HT-29 (cell line): ENCODE measurements around the gene ADORA2A. TPM values are rescaled to one million over a fixed set of nuclear protein-coding genes. Genes with fewer than 3 reads are reported as not detected.

Experiments used
- DNase-seq: peaks from one replicate; pipeline ENCODE4 v3.0.0-alpha.2; 2015; ENCODE audit warnings: low spot score
- total RNA-seq: library from RNA; depleted of rRNA; stranded (reverse); fragments of >200 nt; shearing (Covaris generic); gene quantifications from 2 replicates; pipeline ENCODE4 v1.2.3, GENCODE V29; 2014

Gene ADORA2A
- total RNA-seq, 1 experiment from 2014 or later: 0.36 TPM

DNA sequence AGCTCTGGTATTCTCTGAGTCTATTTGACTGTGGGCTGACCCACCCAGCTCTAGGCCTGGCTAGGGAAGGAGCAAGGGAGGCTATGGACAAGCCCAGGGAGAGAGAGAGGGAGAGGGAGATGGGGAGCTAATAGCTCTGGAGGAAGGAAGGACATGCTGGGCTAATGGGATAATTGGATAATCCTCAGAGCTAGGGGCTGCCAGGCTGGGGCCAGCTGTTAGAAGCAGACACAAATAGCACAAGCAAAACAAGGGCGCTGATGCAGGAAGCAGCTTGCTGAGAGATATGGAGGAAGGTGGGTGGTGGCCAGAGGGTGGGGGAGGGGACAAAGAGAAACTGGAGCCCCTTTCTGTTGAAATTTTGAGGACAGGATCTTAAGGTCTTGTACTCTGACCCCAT, 23.2 kb downstream of the ADORA2A start:
- DNase-seq: no peak

GRCh38 chr22:24451162-24451561, 23.8 kb downstream of the ADORA2A start:
- DNase-seq: no peak

GRCh38 chr22:24453853-24454252, 26.5 kb downstream of the ADORA2A start:
- no peak for DNase-seq

DNA sequence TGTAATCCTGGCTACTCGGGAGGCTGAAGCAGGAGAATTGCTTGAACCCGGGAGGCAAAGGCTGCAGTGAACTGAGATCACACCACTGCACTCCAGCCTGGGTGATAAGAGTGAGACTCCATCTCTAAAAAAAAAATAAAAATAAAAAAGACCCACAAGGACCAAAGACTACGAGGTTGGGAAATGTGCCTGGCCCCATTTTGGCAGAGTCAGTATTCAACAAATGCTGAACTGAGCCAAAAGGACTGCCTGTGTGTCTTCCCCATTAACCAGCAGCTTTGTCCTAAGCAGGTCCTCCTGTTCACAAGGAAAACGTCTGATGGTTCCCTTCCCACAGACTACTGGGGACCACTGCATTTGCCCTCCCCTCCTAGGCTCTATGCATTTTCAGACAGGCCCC, 27.6 kb downstream of the ADORA2A start:
- no peak for DNase-seq

- DNase-seq: no peak
Measured at GRCh38 chr22:24455751-24456426, 28.5 kb downstream of the ADORA2A start.

- DNase-seq: no peak
Measured at GRCh38 chr22:24457894-24458420, 30.6 kb downstream of the ADORA2A start.

DNA sequence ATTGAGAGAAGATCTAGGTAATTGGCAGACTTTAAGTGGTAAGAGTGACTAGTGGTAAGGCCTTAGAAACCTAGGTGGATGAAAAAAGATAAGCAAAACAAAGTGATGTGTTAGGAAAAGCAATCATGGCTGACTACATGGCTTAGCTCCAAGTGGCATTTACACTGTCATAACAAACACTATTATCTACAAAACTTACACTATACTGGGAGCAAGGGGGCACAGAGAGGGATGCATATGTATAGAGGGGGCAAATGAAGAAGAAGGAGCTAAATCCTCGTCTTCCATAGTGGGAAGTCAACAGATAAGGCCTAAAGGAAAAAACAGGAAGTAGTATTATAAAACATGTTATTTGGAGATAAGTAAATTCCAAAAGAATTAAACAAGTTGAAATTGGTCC, 32.5 kb downstream of the ADORA2A start:
- no peak for DNase-seq

DNA sequence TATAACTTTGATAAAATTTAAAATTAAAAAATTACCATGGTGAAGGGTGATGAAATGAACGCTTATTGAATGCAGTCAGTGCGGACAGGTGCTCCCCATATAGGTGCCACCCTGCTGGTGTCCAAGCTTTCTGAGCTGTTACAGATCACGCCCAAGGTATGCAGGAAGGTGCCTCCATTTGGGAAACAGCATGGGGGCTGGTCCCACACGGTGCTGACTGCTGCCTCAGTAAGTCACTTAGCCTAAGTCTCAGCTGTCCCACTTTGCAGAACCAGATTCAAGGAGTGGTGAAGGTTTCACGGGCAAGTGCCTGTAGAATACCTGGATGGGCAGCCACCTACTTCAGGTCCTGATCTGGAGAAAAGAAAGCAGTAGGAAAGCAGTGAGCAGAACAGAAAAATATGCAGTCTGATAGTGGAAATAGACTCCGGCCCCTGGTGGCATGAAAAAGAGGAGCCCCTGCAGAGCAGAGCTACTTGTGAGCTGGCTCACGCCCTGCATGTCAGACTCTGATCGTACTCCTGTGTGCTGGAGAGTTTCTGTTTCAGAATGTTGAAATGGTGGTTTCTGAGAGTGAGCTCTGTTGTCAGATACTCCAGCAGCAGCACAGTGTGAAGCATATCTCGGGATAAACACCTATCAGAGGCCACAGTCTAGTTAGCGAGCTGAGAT, 33.2 kb downstream of the ADORA2A start:
- DNase-seq: no peak

DNA sequence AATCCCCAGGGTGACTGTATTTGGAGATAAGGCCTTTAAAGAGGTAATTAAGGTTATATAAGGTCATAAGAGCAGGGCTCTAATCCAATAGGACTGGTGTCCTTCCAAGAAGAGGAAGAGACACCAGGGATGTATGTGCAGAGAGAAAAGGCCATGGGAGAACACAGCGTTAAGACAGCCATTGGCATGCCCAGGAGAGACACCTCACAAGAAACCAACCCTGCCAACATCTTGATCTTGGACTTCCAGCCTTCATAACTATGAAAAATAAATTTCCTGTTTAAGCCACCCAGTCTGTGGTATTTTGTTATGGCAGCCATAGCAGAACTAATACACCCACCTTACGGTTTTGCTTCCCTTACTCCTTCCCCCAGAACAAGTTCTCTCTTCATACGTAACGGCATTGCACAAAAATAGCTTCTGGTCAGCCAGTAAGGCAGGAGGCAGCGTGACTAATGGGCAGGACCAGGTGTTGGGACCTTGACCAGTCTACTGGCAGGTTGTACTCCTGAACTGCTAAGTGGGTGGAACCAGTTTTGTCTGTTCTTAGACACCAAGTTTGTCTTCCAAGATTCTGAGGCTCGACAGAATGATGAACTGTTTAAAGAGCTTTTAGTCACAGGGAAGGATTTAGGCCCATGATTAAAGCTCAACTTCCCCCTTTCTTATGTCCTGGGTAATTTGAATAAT, 35.8 kb downstream of the ADORA2A start:
- no peak for DNase-seq

DNA sequence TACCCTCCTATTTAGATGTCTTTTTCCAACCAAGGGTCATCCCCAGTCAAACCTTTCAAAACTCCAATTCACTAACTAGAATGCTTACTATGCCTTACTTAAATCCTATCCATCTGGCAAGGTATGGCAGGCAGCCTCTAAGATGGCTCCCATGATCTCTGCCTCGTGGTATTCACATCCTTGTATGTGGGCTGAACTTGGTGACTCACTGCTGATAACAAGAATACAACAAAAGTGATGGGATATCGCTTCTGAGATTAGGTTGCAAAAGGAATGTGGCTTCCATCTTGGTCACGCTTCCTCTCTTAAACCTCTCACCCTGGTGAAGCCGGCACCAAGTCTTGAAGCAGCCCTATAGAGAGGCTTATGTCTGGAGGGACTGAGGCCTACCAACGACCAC, 38.2 kb downstream of the ADORA2A start:
- no peak for DNase-seq

DNA sequence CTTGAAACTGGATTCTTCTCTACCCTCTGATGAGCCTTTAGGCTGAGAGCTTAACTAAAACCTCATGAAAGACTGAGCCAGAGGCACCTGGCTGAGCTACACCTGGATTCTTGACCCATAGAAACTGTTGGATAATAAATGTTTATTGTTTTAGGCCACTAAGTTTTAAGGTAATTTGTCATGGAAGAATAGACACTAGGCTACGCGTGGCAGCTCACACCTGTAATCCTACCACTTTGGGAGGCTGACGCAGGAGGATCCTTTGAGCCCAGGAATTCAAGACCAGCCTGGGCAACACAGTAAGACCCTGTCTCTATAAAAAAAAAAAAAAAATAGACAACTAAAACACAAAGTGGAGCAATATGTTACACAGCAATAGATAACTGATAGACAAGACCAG, 38.6 kb downstream of the ADORA2A start:
- DNase-seq: no peak

GRCh38 chr22:24466716-24467328, 39.4 kb downstream of the ADORA2A start:
- no peak for DNase-seq

GRCh38 chr22:24467340-24467739, 39.9 kb downstream of the ADORA2A start:
- DNase-seq: no peak

DNA sequence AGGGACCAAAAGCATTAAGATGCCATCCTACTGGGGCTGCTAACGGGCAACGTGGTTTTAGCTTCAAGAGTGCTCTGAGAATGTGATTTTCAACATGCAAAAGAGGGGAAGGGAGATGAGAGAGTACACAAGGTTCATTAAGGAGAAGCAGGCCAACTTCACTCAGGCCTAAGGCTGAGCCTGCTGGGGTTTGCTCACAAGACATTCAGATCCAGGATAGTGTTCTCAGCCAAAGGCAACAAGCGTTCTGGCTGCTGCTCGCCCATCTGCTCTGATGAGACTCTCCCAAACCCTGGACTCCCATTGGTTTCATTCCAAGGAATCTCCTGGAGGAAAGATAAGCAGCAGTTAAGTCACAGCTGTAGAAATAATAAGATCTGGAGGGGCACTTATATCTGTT, 44.2 kb downstream of the ADORA2A start:
- DNase-seq: no peak

- no peak for DNase-seq
Measured at GRCh38 chr22:24473284-24473683, 45.9 kb downstream of the ADORA2A start.

GRCh38 chr22:24474221-24474620, 46.8 kb downstream of the ADORA2A start:
- no peak for DNase-seq

DNA sequence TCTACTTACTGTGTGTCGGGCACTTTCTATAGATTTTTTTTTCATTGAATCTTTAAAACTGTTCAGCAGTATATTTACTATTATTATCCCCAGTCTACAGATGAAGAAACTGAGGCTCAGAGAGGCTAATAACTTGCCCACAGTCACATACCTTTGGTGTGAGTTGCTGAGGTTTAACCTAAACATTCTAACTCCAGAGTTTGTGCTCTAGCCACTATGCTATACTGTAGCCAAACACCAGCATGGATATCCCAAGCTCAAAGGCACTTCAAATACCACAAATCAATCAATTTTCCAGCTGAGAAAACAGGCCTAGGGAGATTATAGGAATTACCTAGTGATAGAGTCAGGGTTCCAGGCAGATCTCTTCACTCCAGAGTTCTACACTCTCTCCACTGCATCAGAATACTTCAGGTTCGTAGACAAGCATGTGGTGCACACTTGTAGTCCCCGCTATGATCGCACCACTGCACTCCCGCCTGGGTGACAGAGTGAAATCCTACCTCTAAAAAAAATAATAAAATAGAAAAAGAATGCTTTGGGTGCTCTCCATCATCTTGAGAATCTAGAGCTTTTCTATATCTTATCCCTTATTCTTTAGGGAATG, 47.4 kb downstream of the ADORA2A start:
- DNase-seq: no peak

GRCh38 chr22:24481641-24482040, 54.2 kb downstream of the ADORA2A start:
- no peak for DNase-seq

DNA sequence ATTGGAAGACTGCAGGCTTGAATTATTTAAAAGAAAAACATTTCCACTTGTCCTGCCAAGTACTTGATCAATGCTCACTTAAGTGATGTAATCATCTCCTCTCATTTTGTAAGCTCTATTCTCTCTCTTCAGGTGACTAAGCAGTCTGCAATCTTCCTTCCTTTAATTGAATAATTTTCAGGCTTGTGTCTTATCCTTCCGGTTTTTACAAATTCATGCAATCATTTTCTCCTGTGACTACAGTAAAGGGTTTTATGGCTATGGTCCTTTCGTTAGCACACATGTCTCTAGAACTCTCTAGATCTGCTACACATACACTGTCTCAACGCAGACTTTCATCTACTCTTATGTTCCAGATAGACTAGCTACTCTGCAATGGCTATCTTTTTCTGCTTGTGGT, 55.2 kb downstream of the ADORA2A start:
- no peak for DNase-seq

DNA sequence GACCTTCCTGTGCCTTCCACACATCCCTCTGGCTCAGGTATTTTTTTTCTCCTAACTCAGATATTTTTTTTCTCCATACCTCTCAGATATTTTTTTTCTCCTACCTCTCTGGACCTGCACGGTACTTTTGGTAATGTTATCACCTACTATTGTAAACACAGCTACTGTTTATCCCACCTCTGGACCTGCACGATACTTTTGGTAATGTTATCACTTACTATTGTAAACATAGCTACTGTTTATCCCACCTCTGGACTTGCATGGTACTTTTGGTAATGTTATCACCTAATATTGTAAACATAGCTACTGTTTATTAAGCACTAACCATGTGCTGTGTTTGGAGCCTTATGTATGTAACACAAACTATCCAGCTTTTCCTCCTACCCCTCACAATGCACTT, 55.6 kb downstream of the ADORA2A start:
- no peak for DNase-seq

DNA sequence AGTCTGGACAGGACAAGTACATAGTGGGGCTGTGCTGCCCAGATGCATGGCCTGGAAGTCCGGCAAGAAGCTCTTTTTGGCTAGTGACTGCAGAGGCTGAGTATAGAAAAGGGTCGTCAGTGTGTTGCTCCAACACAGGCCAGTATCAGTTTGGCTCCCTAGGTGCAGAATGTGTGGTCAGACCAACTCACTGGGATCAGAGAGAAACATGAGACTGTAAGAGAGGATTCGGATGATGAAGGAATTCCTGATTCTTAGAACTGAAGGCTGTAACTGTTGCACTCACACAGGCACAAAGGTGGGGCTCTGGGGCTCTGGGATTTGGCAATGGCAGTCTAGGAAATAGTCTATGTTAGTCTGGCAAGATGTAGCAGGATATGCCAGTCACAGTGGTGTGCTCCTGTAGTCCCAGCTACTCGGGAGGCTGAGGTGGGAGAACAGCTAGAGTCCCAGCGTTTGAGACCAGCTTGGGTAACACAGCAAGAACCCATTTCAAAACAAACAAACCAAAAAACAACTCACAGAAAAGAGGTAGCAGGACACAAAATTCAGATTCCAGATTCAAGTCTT, 56.7 kb downstream of the ADORA2A start:
- no peak for DNase-seq
